HepG2 (cell line): ENCODE measurements around the gene SERTAD2. TPM values are rescaled to one million over a fixed set of nuclear protein-coding genes. Genes with fewer than 3 reads are reported as not detected.

Experiments
- ATF5 ChIP-seq: sonication (generic); formaldehyde crosslinking; IDR thresholded peaks from 2 replicates; pipeline ENCODE4 v1.4.0; 2020; ENCODE audit warnings: mild to moderate bottlenecking, low read depth, missing genetic modification reagents
- DMTF1 ChIP-seq: sonication (generic); formaldehyde crosslinking; IDR thresholded peaks from 2 replicates; pipeline ENCODE4 v1.4.0; 2020; ENCODE audit warnings: mild to moderate bottlenecking, missing genetic modification reagents
- DPF2 ChIP-seq: sonication (generic); formaldehyde crosslinking; IDR thresholded peaks from 2 replicates; pipeline ENCODE4 v1.4.0; 2020; ENCODE audit warnings: mild to moderate bottlenecking, low read depth, missing genetic modification reagents, borderline replicate concordance
- HNRNPL ChIP-seq: fragments of 200-400 bp; formaldehyde crosslinking; IDR thresholded peaks from 2 replicates; pipeline ENCODE4 v1.6.1; 2017; ENCODE audit warnings: mild to moderate bottlenecking, low read depth, low read length
- HNRNPLL ChIP-seq: fragments of 200-400 bp; formaldehyde crosslinking; IDR thresholded peaks from 2 replicates; pipeline ENCODE4 v1.6.1; 2017; ENCODE audit warnings: mild to moderate bottlenecking, low read depth, low read length; ENCODE audit not compliant: poor library complexity, severe bottlenecking
- KDM2A ChIP-seq: sonication (generic); formaldehyde crosslinking; IDR thresholded peaks from 2 replicates; pipeline ENCODE4 v1.4.0; 2020; ENCODE audit warnings: low read depth, missing genetic modification reagents, borderline replicate concordance
- MEIS2 ChIP-seq: sonication (generic); formaldehyde crosslinking; IDR thresholded peaks from 2 replicates; pipeline ENCODE4 v1.9.0; 2021; ENCODE audit warnings: mild to moderate bottlenecking, missing genetic modification reagents
- RFXAP ChIP-seq: sonication (generic); formaldehyde crosslinking; IDR thresholded peaks from 2 replicates; pipeline ENCODE4 v1.4.0; 2020; ENCODE audit warnings: missing genetic modification reagents, borderline replicate concordance
- SCMH1 ChIP-seq: sonication (generic); formaldehyde crosslinking; IDR thresholded peaks from 2 replicates; pipeline ENCODE4 v1.9.0; 2021; ENCODE audit warnings: missing genetic modification reagents, mild to moderate bottlenecking, borderline replicate concordance
- TBX3 ChIP-seq: fragments of 450-650 bp; IDR thresholded peaks from 2 replicates; pipeline ENCODE4 v1.6.1; 2017; ENCODE audit warnings: antibody characterized with exemption, mild to moderate bottlenecking, inconsistent platforms, borderline replicate concordance
- TCF12 ChIP-seq, 2 experiments: fragments of 450-650 bp in 1 of 2; sonication (generic) in 1 of 2; formaldehyde crosslinking in 1 of 2; IDR thresholded peaks; 2 replicates each; pipeline versions ENCODE4 v1.6.1 to v1.8.0; 2017 to 2022; ENCODE audit warnings: antibody characterized with exemption in 1 of 2, mild to moderate bottlenecking in 1 of 2, missing genetic modification reagents in 1 of 2, moderate library complexity in 1 of 2
- YEATS4 ChIP-seq: sonication (generic); formaldehyde crosslinking; IDR thresholded peaks from 2 replicates; pipeline ENCODE4 v1.4.0; 2020; ENCODE audit warnings: missing genetic modification reagents, borderline replicate concordance
- ZFP62 ChIP-seq: sonication (generic); formaldehyde crosslinking; IDR thresholded peaks from 2 replicates; pipeline ENCODE4 v1.4.0; 2020; ENCODE audit warnings: missing genetic modification reagents
- ZNF251 ChIP-seq: sonication (generic); formaldehyde crosslinking; IDR thresholded peaks from 2 replicates; pipeline ENCODE4 v1.9.0; 2021; ENCODE audit warnings: mild to moderate bottlenecking, missing genetic modification reagents
- ZNF30 ChIP-seq: sonication (generic); formaldehyde crosslinking; IDR thresholded peaks from 2 replicates; pipeline ENCODE4 v1.5.0; 2020; ENCODE audit warnings: mild to moderate bottlenecking, missing genetic modification reagents
- ZNF33A ChIP-seq: sonication (generic); formaldehyde crosslinking; IDR thresholded peaks from 2 replicates; pipeline ENCODE4 v1.5.1; 2020; ENCODE audit warnings: missing genetic modification reagents, mild to moderate bottlenecking, moderate library complexity, borderline replicate concordance
- ZNF678 ChIP-seq: sonication (generic); formaldehyde crosslinking; IDR thresholded peaks from 2 replicates; pipeline ENCODE4 v1.4.0; 2020; ENCODE audit warnings: mild to moderate bottlenecking, missing genetic modification reagents
- ZNF790 ChIP-seq: sonication (generic); formaldehyde crosslinking; IDR thresholded peaks from 2 replicates; pipeline ENCODE4 v1.8.0; 2022; ENCODE audit warnings: missing genetic modification reagents, mild to moderate bottlenecking, borderline replicate concordance
- ZNF83 ChIP-seq: sonication (generic); formaldehyde crosslinking; IDR thresholded peaks from 2 replicates; pipeline ENCODE4 v1.4.0; 2020; ENCODE audit warnings: missing genetic modification reagents, mild to moderate bottlenecking, borderline replicate concordance
- ZSCAN25 ChIP-seq: sonication (generic); formaldehyde crosslinking; IDR thresholded peaks from 2 replicates; pipeline ENCODE4 v1.8.0; 2022; ENCODE audit warnings: mild to moderate bottlenecking, missing genetic modification reagents
- polyA plus RNA-seq, 8 experiments: library from polyadenylated mRNA; depleted of rRNA in 3 of 8; stranded (reverse) in 7 of 8; unstranded in 1 of 8; fragments of >200 nt; fragmentation: Illumina TruSeq in 4 of 8; extraction: Trizol in 4 of 8; gene quantifications; 2 replicates each; pipeline versions ENCODE4 v1.2.1 to v1.2.3, GENCODE V29; 2011 to 2016; ENCODE audit warnings: low read depth in 4 of 8, missing spikeins in 1 of 8, mixed read lengths in 1 of 8; ENCODE audit not compliant: insufficient read depth in 1 of 8
- total RNA-seq, 5 experiments: library from RNA; depleted of rRNA; stranded (reverse); fragments of >200 nt; fragmentation: Illumina TruSeq; extraction: Trizol; gene quantifications; 2 replicates each; pipeline ENCODE4 v1.2.3, GENCODE V29; 2016; ENCODE audit warnings: low read depth in 1 of 5
- TF ChIP-seq, protein P1 (sequence below): sonication (generic); formaldehyde crosslinking; IDR thresholded peaks from 2 replicates; pipeline ENCODE4 v1.4.0; 2020; ENCODE audit warnings: mild to moderate bottlenecking, missing genetic modification reagents
- TF ChIP-seq, protein P2 (sequence below): sonication (generic); formaldehyde crosslinking; IDR thresholded peaks from 2 replicates; pipeline ENCODE4 v1.5.0; 2020; ENCODE audit warnings: mild to moderate bottlenecking, missing genetic modification reagents
- TF ChIP-seq, protein P3 (sequence below): sonication (generic); formaldehyde crosslinking; IDR thresholded peaks from 2 replicates; pipeline ENCODE4 v1.8.1; 2023; ENCODE audit warnings: mild to moderate bottlenecking, moderate library complexity, missing genetic modification reagents

Gene SERTAD2
- total and polyA plus RNA-seq, 2 of the 13 experiments (the other 11 are each of a cell fraction or from before 2014, with no cell fraction given), result 6.7 to 22.6 TPM

DNA sequence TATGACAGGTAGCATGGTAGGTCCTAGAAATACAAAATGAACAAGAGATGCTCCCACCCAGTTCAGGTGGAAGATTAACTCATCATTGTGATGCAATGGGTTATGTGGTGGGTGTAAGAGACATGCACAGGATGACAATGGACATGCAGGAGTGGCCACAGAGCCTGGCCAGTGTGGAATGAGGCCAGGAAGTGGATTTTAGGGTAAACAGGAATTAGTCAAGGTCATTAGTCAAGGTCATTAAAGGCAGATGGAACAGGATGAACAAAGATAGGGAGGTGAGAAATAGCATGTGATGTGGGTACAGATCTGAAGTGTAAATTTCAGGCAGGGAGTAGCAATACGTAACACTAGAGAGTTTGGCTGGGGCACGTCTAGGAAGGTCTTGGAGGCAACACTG, 15.6 kb upstream of the SERTAD2 start (continued):
- TF ChIP-seq DMTF1 (CRISPR knock-in tag) (no peak), ZNF30 (CRISPR knock-in tag) (no peak), TCF12 (IDR thresholded peaks at IDR 0.05) (no peak), TCF12 (CRISPR knock-in tag; IDR thresholded peaks at IDR 0.05) (peak; percentile 17; the same call in 1 of the 2 replicates), SCMH1 (CRISPR knock-in tag) (no peak), ZNF33A (CRISPR knock-in tag) (no peak), YEATS4 (no peak), ZNF251 (CRISPR knock-in tag) (no peak), TBX3 (peak; percentile 88), DPF2 (CRISPR knock-in tag) (peak; percentile 60; the same call in 1 of the 2 replicates), ZNF83 (no peak), HNRNPL (no peak), KDM2A (CRISPR knock-in tag) (0 out of 2 replicates have a peak, but pooled peaks have one; percentile 61), HNRNPLL (no peak), ZFP62 (CRISPR knock-in tag) (no peak), RFXAP (CRISPR knock-in tag) (no peak), MEIS2 (CRISPR knock-in tag) (no peak), ZNF678 (no peak), ZSCAN25 (CRISPR knock-in tag) (no peak), ATF5 (CRISPR knock-in tag) (no peak), ZNF790 (CRISPR knock-in tag) (no peak)
- TF ChIP-seq, protein P1, sequence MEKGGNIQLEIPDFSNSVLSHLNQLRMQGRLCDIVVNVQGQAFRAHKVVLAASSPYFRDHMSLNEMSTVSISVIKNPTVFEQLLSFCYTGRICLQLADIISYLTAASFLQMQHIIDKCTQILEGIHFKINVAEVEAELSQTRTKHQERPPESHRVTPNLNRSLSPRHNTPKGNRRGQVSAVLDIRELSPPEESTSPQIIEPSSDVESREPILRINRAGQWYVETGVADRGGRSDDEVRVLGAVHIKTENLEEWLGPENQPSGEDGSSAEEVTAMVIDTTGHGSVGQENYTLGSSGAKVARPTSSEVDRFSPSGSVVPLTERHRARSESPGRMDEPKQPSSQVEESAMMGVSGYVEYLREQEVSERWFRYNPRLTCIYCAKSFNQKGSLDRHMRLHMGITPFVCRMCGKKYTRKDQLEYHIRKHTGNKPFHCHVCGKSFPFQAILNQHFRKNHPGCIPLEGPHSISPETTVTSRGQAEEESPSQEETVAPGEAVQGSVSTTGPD (CRISPR knock-in tag), result no peak
- TF ChIP-seq, protein P2, sequence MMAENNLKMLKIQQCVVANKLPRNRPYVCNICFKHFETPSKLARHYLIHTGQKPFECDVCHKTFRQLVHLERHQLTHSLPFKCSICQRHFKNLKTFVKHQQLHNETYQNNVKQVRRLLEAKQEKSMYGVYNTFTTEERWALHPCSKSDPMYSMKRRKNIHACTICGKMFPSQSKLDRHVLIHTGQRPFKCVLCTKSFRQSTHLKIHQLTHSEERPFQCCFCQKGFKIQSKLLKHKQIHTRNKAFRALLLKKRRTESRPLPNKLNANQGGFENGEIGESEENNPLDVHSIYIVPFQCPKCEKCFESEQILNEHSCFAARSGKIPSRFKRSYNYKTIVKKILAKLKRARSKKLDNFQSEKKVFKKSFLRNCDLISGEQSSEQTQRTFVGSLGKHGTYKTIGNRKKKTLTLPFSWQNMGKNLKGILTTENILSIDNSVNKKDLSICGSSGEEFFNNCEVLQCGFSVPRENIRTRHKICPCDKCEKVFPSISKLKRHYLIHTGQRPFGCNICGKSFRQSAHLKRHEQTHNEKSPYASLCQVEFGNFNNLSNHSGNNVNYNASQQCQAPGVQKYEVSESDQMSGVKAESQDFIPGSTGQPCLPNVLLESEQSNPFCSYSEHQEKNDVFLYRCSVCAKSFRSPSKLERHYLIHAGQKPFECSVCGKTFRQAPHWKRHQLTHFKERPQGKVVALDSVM, result peak; percentile 51
- TF ChIP-seq, protein P3, sequence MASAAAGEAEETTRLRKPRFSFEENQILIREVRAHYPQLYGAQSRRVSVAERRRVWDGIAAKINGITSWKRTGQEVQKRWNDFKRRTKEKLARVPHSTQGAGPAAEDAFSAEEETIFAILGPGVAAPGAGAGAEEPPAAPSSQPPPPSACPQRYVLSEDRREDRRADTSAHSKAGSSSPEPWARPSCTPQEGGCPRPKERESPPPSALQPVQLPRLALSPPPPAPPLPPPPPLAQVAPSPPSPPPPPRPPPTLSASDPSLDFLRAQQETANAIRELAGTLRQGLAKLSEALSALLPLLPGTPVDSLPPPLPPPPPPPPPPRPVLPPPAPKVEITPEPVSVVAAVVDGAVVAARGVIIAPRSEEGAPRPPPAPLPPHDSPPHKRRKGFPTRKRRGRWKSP (CRISPR knock-in tag), result peak; percentile 51; the same call in 1 of the 2 replicates
